ENCODE measurements around the gene LRP10.
"Not testable (repeated sequence)": the region's sequence is repeated elsewhere in the genome, so short reads cannot be mapped to it uniquely, and the experiment has no call there.

LRP10 gene

GRCh38 chr14:22871224-22872032 is at the start of gene LRP10:
Gene LRP10, plus strand, starts transcription at chr14:22871740. Its CDS starts 564 bp downstream, at chr14:22872304.
- no peak within 1 kb of the TSS; the same call in 1 of the 2 replicates for H3K9ac ChIP-seq (ENCODE audit: low read depth, low read length)
- H3K36me3 ChIP-seq (ENCODE audit: control insufficient read depth, insufficient read depth, low read length): peaks cover 11% of the 10 kb centered on the region
- H3K27ac ChIP-seq (ENCODE audit: low read depth, low read length): peak within 1 kb of the TSS; percentile 92
- no peaks in the 10 kb centered on the region for H3K9me3 ChIP-seq (ENCODE audit: control insufficient read depth, insufficient read depth, low read length)
- no peaks in the 10 kb centered on the region for H3K27me3 ChIP-seq (ENCODE audit: control insufficient read depth, insufficient read depth, low read length)
- peak within 1 kb of the TSS; percentile 69 for H3K4me3 ChIP-seq (ENCODE audit: low read depth, low read length)
- peaks cover 11% of the 10 kb centered on the region for H3K4me1 ChIP-seq (ENCODE audit: control insufficient read depth, insufficient read depth, low read length)

GRCh38 chr14:22822016-22822570 is 49.4 kb upstream of the LRP10 start:
- peak overlapping the region; percentile 84 for H3K4me3 ChIP-seq (ENCODE audit: low read depth, low read length)
- H3K9ac ChIP-seq (ENCODE audit: low read depth, low read length): peak overlapping the region; percentile 87
- peaks cover 39% of the 10 kb centered on the region for H3K4me1 ChIP-seq (ENCODE audit: control insufficient read depth, insufficient read depth, low read length)

GRCh38 chr14:22822571-22823098 is 48.9 kb upstream of the LRP10 start:
- 0 out of 2 replicates have a peak, but pooled peaks cover 5% of the 10 kb centered on the region for H3K27me3 ChIP-seq (ENCODE audit: control insufficient read depth, insufficient read depth, low read length)
- H3K4me3 ChIP-seq (ENCODE audit: low read depth, low read length): peak overlapping the region; percentile 84
- no peaks in the 10 kb centered on the region for H3K36me3 ChIP-seq (ENCODE audit: control insufficient read depth, insufficient read depth, low read length)
- H3K4me1 ChIP-seq (ENCODE audit: control insufficient read depth, insufficient read depth, low read length): peaks cover 39% of the 10 kb centered on the region
- H3K9me3 ChIP-seq (ENCODE audit: control insufficient read depth, insufficient read depth, low read length): no peaks in the 10 kb centered on the region
- H3K9ac ChIP-seq (ENCODE audit: low read depth, low read length): peak overlapping the region; percentile 87
- peak overlapping the region; percentile 94 for H3K27ac ChIP-seq (ENCODE audit: low read depth, low read length)

More at GRCh38 chr14:22822016-22822570, 49.4 kb upstream of the LRP10 start:
- Histone ChIP-seq H3K27me3 (ENCODE audit: control insufficient read depth, insufficient read depth, low read length) (0 out of 2 replicates have a peak, but pooled peaks cover 5% of the 10 kb centered on the region), H3K36me3 (ENCODE audit: control insufficient read depth, insufficient read depth, low read length) (no peaks in the 10 kb centered on the region), H3K9me3 (ENCODE audit: control insufficient read depth, insufficient read depth, low read length) (no peaks in the 10 kb centered on the region), H3K27ac (ENCODE audit: low read depth, low read length) (peak overlapping the region; percentile 94)

GRCh38 chr14:22824711-22825359 is 46.7 kb upstream of the LRP10 start:
- Histone ChIP-seq H3K27me3 (ENCODE audit: control insufficient read depth, insufficient read depth, low read length) (0 out of 2 replicates have a peak, but pooled peaks cover 5% of the 10 kb centered on the region), H3K4me1 (ENCODE audit: control insufficient read depth, insufficient read depth, low read length) (peaks cover 29% of the 10 kb centered on the region), H3K4me3 (ENCODE audit: low read depth, low read length) (no peak overlapping the region), H3K27ac (ENCODE audit: low read depth, low read length) (no peak overlapping the region), H3K36me3 (ENCODE audit: control insufficient read depth, insufficient read depth, low read length) (no peaks in the 10 kb centered on the region), H3K9me3 (ENCODE audit: control insufficient read depth, insufficient read depth, low read length) (no peaks in the 10 kb centered on the region), H3K9ac (ENCODE audit: low read depth, low read length) (no peak overlapping the region)

GRCh38 chr14:22829076-22829660 is 42.4 kb upstream of the LRP10 start:
- not testable (repeated sequence) for H3K27me3 ChIP-seq (ENCODE audit: control insufficient read depth, insufficient read depth, low read length); H3K9me3 ChIP-seq (ENCODE audit: control insufficient read depth, insufficient read depth, low read length)
- H3K27ac ChIP-seq (ENCODE audit: low read depth, low read length): peak overlapping the region; percentile 81
- H3K4me1 ChIP-seq (ENCODE audit: control insufficient read depth, insufficient read depth, low read length): peaks cover 11% of the 10 kb centered on the region
- H3K4me3 ChIP-seq (ENCODE audit: low read depth, low read length): peak overlapping the region; percentile 89
- H3K9ac ChIP-seq (ENCODE audit: low read depth, low read length): peak overlapping the region; percentile 75
- H3K36me3 ChIP-seq (ENCODE audit: control insufficient read depth, insufficient read depth, low read length): peaks cover 23% of the 10 kb centered on the region

GRCh38 chr14:22829661-22830442 is 41.7 kb upstream of the LRP10 start, which contains the start of gene MRPL52:
Gene MRPL52, plus strand, starts transcription at chr14:22829887. Its CDS starts 26 bp downstream, at chr14:22829913.
- Histone ChIP-seq H3K4me1 (ENCODE audit: control insufficient read depth, insufficient read depth, low read length) (peaks cover 9% of the 10 kb centered on the region), H3K27me3 (ENCODE audit: control insufficient read depth, insufficient read depth, low read length) (no peaks in the 10 kb centered on the region), H3K27ac (ENCODE audit: low read depth, low read length) (peak within 1 kb of the TSS; percentile 81), H3K9ac (ENCODE audit: low read depth, low read length) (peak within 1 kb of the TSS; percentile 75), H3K36me3 (ENCODE audit: control insufficient read depth, insufficient read depth, low read length) (peaks cover 28% of the 10 kb centered on the region), H3K4me3 (ENCODE audit: low read depth, low read length) (peak within 1 kb of the TSS; percentile 89), H3K9me3 (ENCODE audit: control insufficient read depth, insufficient read depth, low read length) (no peaks in the 10 kb centered on the region)

GRCh38 chr14:22830443-22831010 is 41.0 kb upstream of the LRP10 start:
- H3K4me1 ChIP-seq (ENCODE audit: control insufficient read depth, insufficient read depth, low read length): peaks cover 6% of the 10 kb centered on the region
- peak overlapping the region; percentile 75; the same call in 1 of the 2 replicates for H3K9ac ChIP-seq (ENCODE audit: low read depth, low read length)
- peak overlapping the region; percentile 89 for H3K4me3 ChIP-seq (ENCODE audit: low read depth, low read length)
- H3K36me3 ChIP-seq (ENCODE audit: control insufficient read depth, insufficient read depth, low read length): peaks cover 34% of the 10 kb centered on the region
- H3K9me3 ChIP-seq (ENCODE audit: control insufficient read depth, insufficient read depth, low read length): no peaks in the 10 kb centered on the region
- H3K27me3 ChIP-seq (ENCODE audit: control insufficient read depth, insufficient read depth, low read length): no peaks in the 10 kb centered on the region
- no peak overlapping the region for H3K27ac ChIP-seq (ENCODE audit: low read depth, low read length)

- no peak overlapping the region for H3K4me3 ChIP-seq (ENCODE audit: low read depth, low read length)
- H3K27ac ChIP-seq (ENCODE audit: low read depth, low read length): peak overlapping the region; percentile 72
- no peaks in the 10 kb centered on the region for H3K9me3 ChIP-seq (ENCODE audit: control insufficient read depth, insufficient read depth, low read length)
- H3K4me1 ChIP-seq (ENCODE audit: control insufficient read depth, insufficient read depth, low read length): peaks cover 25% of the 10 kb centered on the region
- peaks cover 34% of the 10 kb centered on the region for H3K36me3 ChIP-seq (ENCODE audit: control insufficient read depth, insufficient read depth, low read length)
- no peak overlapping the region for H3K9ac ChIP-seq (ENCODE audit: low read depth, low read length)
- no peaks in the 10 kb centered on the region for H3K27me3 ChIP-seq (ENCODE audit: control insufficient read depth, insufficient read depth, low read length)
These were observed 36.0 kb upstream of the LRP10 start for GRCh38 chr14:22835505-22835904.

- Histone ChIP-seq H3K4me1 (ENCODE audit: control insufficient read depth, insufficient read depth, low read length) (peaks cover 22% of the 10 kb centered on the region), H3K4me3 (ENCODE audit: low read depth, low read length) (peak within 1 kb of the TSS; percentile 85), H3K27ac (ENCODE audit: low read depth, low read length) (peak within 1 kb of the TSS; percentile 72), H3K9ac (ENCODE audit: low read depth, low read length) (peak within 1 kb of the TSS; percentile 72), H3K27me3 (ENCODE audit: control insufficient read depth, insufficient read depth, low read length) (no peaks in the 10 kb centered on the region), H3K36me3 (ENCODE audit: control insufficient read depth, insufficient read depth, low read length) (peaks cover 36% of the 10 kb centered on the region), H3K9me3 (ENCODE audit: control insufficient read depth, insufficient read depth, low read length) (no peaks in the 10 kb centered on the region)
These were observed 35.0 kb upstream of the LRP10 start, which contains the start of gene MMP14 for GRCh38 chr14:22836301-22837113. Gene MMP14, plus strand, starts transcription at chr14:22836585. Its CDS starts 233 bp downstream, at chr14:22836818.

All from HUES48 (cell line).